Stimulated activated CD4-positive, alpha-beta T cell treated with anti-CD3 and anti-CD28 coated beads, TNF-alpha, amount 100 ng/mL, for 1 hour (primary cell): ENCODE data around the gene APOBEC4.
"Not testable (repeated sequence)": the region's sequence is repeated elsewhere in the genome, so short reads cannot be mapped to it uniquely, and the experiment has no call there.

Source experiments
- DNase-seq, 3 donors: peaks; one replicate each; pipeline ENCODE4 v3.0.0-alpha.2; 2020; ENCODE audit warnings: low read depth in 3 of 3, low spot score in 1 of 3

The APOBEC4 gene

GRCh38 chr1:183635099-183635605 lies 18.0 kb downstream of the APOBEC4 start:
- DNase-seq, result peak in 1 of 3 donors; percentile 5

GRCh38 chr1:183634429-183635065 lies 18.6 kb downstream of the APOBEC4 start:
- DNase-seq, result no peak

GRCh38 chr1:183633676-183634343 lies 19.3 kb downstream of the APOBEC4 start:
- no peak for DNase-seq

GRCh38 chr1:183632964-183633363 lies 20.2 kb downstream of the APOBEC4 start:
- no peak for DNase-seq

- no peak for DNase-seq
Measured at GRCh38 chr1:183632114-183632513, 21.0 kb downstream of the APOBEC4 start.

- DNase-seq, result no peak
Measured at GRCh38 chr1:183630748-183631147, 22.4 kb downstream of the APOBEC4 start.

- DNase-seq, result no peak
Measured at GRCh38 chr1:183628537-183628936, 24.6 kb downstream of the APOBEC4 start.

- DNase-seq, result not testable (repeated sequence)
Measured at GRCh38 chr1:183626236-183626635, 26.9 kb downstream of the APOBEC4 start.

- DNase-seq, result peak in 2 of 3 donors; percentile 2 to 12
Measured at GRCh38 chr1:183622884-183623785, 30.0 kb downstream of the APOBEC4 start.

GRCh38 chr1:183622013-183622412 lies 31.1 kb downstream of the APOBEC4 start:
- no peak for DNase-seq

- DNase-seq, result no peak
Measured at GRCh38 chr1:183620311-183620710, 32.8 kb downstream of the APOBEC4 start.

GRCh38 chr1:183619781-183620180 lies 33.3 kb downstream of the APOBEC4 start:
- no peak for DNase-seq

GRCh38 chr1:183618202-183618601 lies 34.9 kb downstream of the APOBEC4 start:
- DNase-seq, result not testable (repeated sequence)

GRCh38 chr1:183612975-183613374 lies 40.1 kb downstream of the APOBEC4 start:
- DNase-seq, result not testable (repeated sequence)

GRCh38 chr1:183612407-183612806 lies 40.7 kb downstream of the APOBEC4 start:
- DNase-seq, result no peak

- DNase-seq, result no peak
Measured at GRCh38 chr1:183611021-183611420, 42.1 kb downstream of the APOBEC4 start.

GRCh38 chr1:183609759-183610452 lies 43.2 kb downstream of the APOBEC4 start:
- no peak for DNase-seq

- no peak for DNase-seq
Measured at GRCh38 chr1:183609313-183609712, 43.8 kb downstream of the APOBEC4 start.

GRCh38 chr1:183607322-183607980 lies 45.7 kb downstream of the APOBEC4 start:
- no peak for DNase-seq

- no peak for DNase-seq
Measured at GRCh38 chr1:183605904-183606303, 47.2 kb downstream of the APOBEC4 start.
